Stimulated activated CD4-positive, alpha-beta T cell treated with anti-CD3 and anti-CD28 coated beads, Interleukin-15, amount 100 ng/mL, for 1 hour (primary cell): Measurements from ENCODE around the gene PKD1L1.

Experiments
- DNase-seq, 2 donors: peaks; one replicate each; pipeline ENCODE4 v3.0.0-alpha.2; 2020; ENCODE audit warnings: low read depth in 1 of 2, low spot score in 1 of 2

PKD1L1 gene

GRCh38 chr7:47827351-47827756 lies 120.9 kb downstream of the PKD1L1 start:
- no peak for DNase-seq

- DNase-seq = no peak
Observed at GRCh38 chr7:47826754-47827153, 121.5 kb downstream of the PKD1L1 start.

GRCh38 chr7:47819607-47819920 lies 128.7 kb downstream of the PKD1L1 start:
- DNase-seq = no peak

DNA sequence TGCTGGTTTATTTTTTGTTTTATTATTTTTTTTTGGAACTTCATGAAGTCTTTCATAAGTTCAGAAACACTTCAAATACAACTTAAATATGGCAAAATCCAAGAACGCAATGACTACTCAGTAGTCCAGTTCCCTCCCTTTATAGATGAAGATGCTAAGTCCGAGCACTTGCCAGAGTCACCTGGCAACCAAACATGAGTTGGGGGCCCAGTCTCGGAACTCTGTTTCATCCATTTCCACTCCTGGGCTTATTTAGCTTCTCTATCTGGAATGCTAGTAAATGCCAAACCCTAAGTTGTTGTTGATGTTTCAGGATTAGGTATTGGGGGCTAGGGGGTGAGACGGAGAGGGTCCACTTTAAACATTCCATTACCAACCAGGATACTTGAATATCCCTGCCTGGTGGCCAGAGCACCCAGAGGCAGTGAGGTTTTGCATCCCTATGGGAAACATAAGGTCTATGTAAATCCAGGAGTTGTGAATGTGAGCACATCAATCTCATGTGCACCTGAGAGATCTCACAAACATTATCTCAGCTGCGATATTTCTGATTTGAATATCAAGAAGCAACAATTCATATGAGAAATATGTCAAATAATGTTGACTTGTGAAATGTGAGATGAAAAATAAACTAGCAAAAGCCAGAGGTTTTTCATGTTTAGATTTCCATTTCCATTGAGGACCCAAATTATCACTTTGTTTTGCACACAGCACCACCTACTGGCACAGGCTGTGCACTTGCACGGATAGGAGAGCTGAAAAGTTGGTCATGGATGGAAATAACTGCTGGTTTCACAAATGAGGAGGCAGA lies 129.3 kb downstream of the PKD1L1 start:
- no peak for DNase-seq

DNA sequence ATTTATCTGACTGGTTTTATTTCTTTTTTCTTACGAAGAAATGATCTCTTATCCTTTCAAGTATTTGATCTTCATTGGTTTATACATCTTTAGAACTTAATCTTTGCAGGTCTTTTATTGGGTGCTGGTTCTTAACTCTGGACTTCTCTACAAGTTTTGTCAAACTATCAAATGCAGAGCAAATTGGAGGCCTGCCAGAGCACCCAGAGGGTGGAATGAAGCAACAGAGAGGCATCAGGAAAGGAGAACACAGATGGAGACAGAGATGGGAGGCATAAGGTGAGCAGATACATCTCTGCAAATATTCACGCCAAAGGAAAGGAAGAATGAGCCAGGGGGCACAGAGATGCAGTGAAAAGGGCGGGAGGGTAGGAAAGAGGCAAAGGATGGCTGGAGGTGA lies 130.3 kb downstream of the PKD1L1 start:
- DNase-seq = no peak

GRCh38 chr7:47816647-47817046 lies 131.6 kb downstream of the PKD1L1 start:
- no peak for DNase-seq

- no peak for DNase-seq
Observed at GRCh38 chr7:47815867-47816266, 132.4 kb downstream of the PKD1L1 start.

GRCh38 chr7:47814905-47815613 lies 133.2 kb downstream of the PKD1L1 start:
- DNase-seq = no peak

- DNase-seq = no peak
Observed at GRCh38 chr7:47813620-47814260, 134.5 kb downstream of the PKD1L1 start.

- no peak for DNase-seq
Observed at GRCh38 chr7:47812429-47813136, 135.7 kb downstream of the PKD1L1 start.

DNA sequence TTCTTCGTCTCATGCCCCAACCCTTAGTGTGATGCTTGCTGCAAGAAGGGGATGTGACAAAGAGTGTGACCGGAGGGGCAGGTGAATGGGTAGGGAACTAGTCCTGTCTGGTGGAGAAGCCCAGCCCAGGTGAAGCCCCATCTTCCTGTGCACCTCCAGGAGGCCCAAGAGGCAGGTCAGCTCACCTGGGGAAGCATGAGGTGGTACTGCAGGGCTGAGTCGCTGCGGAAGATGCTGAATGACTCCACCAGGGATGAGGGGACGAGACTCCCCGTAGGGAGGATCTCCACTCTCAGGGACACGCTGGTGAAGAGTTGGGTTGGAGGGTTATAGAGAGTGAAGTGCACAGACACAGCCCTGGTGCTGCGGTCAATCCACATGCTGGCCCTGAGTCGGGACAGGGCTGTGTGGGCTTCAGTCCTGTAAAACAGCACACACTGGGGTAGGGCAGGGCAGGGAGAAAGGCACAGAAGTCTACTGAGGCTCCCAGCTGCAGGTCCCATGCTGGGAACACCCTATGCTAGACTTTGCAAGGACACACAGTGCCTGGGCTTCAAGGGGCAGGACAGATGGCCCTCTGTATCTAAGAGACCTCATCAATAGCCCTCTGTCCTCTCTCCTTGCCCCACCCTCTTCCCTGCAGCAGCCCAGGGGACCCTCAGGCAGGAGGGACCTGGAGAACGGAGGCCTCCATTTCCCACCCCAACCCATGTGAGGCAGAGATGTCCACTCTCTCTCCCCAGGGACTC lies 136.5 kb downstream of the PKD1L1 start:
- no peak for DNase-seq

DNA sequence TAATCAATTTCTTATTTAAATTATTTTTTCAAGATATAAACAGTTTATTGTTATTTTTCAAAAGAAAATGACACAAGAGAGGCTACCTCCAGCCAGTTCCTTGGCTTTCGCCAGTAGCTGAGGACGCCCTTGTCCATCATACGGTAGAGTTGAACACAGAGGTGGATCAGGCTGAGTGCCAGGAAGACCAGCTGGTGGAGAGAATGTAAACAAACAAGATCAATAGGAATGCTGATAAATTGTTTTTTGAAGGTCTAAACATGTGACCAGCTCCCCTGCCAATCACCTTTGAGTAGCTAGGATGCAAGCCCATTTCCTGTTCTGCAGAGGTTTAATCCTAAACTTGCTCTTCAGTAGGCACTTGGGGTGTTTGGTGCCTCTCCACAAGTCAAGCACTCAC lies 138.9 kb downstream of the PKD1L1 start:
- DNase-seq = no peak

DNA sequence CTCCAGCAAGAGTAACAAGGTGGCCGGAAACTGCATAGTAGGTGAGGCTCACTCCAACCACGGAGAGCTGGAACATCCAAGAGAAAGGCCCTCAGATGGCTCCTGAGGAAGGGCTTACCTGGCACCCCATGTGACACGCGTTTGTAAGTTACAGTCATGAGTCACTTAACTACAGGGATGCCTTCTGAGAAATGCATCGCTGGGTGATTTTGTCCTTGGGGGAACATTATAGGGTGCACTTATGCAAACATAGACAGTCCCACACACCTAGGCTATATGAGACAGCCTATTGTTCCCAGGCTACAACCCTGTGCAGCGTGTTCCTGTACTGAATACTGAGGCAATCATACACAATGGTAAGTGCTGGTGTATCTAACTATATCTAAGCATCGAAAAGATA lies 139.9 kb downstream of the PKD1L1 start:
- no peak for DNase-seq

DNA sequence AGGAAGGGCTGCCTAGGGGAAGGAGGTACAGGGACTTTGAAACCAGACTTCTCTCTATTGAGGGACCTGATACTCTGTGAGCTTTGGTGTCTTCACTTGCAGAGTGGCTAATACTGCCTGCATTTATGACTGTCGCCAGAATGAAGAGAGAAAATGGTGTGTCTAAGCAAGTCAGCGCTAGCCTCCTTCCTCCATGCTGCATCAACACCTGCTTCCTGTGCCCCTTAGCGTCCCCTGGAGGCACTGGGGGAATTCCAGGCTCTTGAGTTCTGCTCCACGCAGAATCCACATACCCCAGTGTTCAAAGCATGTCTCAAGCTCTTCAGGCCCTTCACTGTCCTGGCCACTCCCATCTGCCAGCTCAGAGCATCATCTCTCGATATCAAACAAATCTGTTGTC lies 140.5 kb downstream of the PKD1L1 start:
- DNase-seq = no peak

- no peak for DNase-seq
Observed at GRCh38 chr7:47807126-47807525, 141.1 kb downstream of the PKD1L1 start.

DNA sequence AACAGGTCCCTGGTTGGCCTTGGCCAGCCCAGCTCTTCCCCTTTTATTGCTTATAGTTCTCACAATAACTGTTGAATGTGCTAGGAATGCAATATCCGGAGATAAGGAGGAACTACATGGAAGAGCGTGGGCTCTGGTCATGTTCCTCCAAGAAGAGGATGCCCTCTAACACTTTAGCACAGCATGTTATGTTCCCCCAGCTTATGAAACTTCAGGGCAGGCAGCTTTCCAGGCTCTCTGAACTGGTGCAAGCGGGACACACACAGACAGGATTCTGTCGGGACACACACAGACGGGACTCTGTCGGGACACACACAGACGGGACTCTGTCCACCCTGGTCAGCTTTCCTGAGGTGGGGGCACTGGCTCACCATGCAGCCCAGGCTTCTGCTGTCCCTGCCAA lies 141.6 kb downstream of the PKD1L1 start:
- no peak for DNase-seq

- no peak for DNase-seq
Observed at GRCh38 chr7:47804767-47805545, 143.3 kb downstream of the PKD1L1 start.

DNA sequence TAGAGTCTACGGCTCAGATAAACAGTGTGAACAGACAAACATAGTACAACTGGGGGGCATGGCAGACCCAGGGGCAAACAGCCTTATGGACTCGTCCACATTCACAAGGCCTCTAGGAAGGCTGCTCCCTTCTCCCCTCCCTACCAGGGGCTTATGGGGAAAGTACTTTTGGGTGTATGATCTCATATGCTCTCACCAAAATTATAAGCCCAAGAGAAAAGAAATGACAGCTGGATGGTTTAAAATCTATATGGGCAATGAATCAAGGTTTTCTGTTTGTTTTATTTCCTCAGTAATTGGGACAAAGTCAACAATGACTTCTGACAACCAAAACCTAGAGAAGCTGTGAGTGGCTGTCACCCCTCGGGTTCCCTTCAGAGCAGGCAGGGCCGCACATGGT lies 144.4 kb downstream of the PKD1L1 start:
- no peak for DNase-seq

DNA sequence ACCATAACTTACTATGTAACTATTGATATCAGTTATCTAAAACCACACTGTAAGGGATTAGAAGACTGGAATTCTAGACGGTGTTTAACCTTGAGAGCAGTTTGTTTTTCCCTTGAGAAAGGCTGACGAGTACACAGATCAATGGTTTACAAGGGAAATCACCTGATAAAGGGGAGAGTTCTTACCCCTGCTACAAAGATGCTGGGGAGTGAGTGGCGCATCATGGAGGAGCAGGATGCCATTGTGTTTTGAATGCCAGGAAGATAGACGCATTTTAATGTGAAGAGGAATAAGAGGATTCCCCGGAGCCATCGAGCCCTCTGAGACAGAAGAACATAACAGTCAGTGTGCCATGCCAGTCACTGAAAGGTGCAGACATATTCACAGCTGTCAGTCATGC lies 145.2 kb downstream of the PKD1L1 start:
- no peak for DNase-seq

- DNase-seq = no peak
Observed at GRCh38 chr7:47801423-47801822, 146.8 kb downstream of the PKD1L1 start.
